Ishikawa (cell line): ENCODE measurements around the gene NTN1.

Experiments used
- CEBPB ChIP-seq: IDR thresholded peaks from 2 replicates; pipeline ENCODE4 v1.6.1; 2012
- CREB1 ChIP-seq: IDR thresholded peaks from 2 replicates; pipeline ENCODE4 v1.6.1; 2012; ENCODE audit warnings: low read depth
- EGR1 ChIP-seq: IDR thresholded peaks from 2 replicates; pipeline ENCODE4 v1.6.1; 2012
- EP300 ChIP-seq: IDR thresholded peaks from 2 replicates; pipeline ENCODE4 v1.6.1; 2012; ENCODE audit warnings: borderline replicate concordance
- FOXM1 ChIP-seq: IDR thresholded peaks from 2 replicates; pipeline ENCODE4 v1.6.1; 2012; ENCODE audit warnings: low read depth, borderline replicate concordance
- MAX ChIP-seq: IDR thresholded peaks from 2 replicates; pipeline ENCODE4 v1.6.1; 2012
- NFIC ChIP-seq: IDR thresholded peaks from 2 replicates; pipeline ENCODE4 v1.6.1; 2012
- RAD21 ChIP-seq: IDR thresholded peaks from 2 replicates; pipeline ENCODE4 v1.6.1; 2012; ENCODE audit warnings: low read depth
- REST ChIP-seq: IDR thresholded peaks from 2 replicates; pipeline ENCODE4 v1.6.1; 2012; ENCODE audit warnings: low read depth, mild to moderate bottlenecking
- TAF1 ChIP-seq: IDR thresholded peaks from 2 replicates; pipeline ENCODE4 v1.6.1; 2012; ENCODE audit warnings: low read depth, mild to moderate bottlenecking
- TCF12 ChIP-seq: IDR thresholded peaks from 2 replicates; pipeline ENCODE4 v1.6.1; 2012; ENCODE audit warnings: low read depth
- TEAD4 ChIP-seq: IDR thresholded peaks from 2 replicates; pipeline ENCODE4 v1.6.1; 2012
- USF1 ChIP-seq: IDR thresholded peaks from 2 replicates; pipeline ENCODE4 v1.6.1; 2012
- YY1 ChIP-seq: IDR thresholded peaks from 2 replicates; pipeline ENCODE4 v1.6.1; 2012; ENCODE audit warnings: low read depth
- ZBTB7A ChIP-seq: IDR thresholded peaks from 2 replicates; pipeline ENCODE4 v1.6.1; 2012; ENCODE audit warnings: low read depth

The NTN1 gene

GRCh38 chr17:9239793-9240658 is 218.7 kb downstream of the NTN1 start:
- TF ChIP-seq NFIC (no peak), FOXM1 (no peak), EGR1 (no peak), MAX (peak; percentile 84), USF1 (0 out of 2 replicates have a peak, but pooled peaks have one; percentile 29), TEAD4 (no peak), REST (peak; percentile 57), TCF12 (no peak), RAD21 (no peak), YY1 (no peak), CEBPB (no peak), ZBTB7A (no peak), EP300 (no peak), CREB1 (no peak)

- TF ChIP-seq MAX, result no peak
- no peak for TF ChIP-seq CEBPB
- no peak for TF ChIP-seq TEAD4
- TF ChIP-seq ZBTB7A, result no peak
- no peak for TF ChIP-seq NFIC
- TF ChIP-seq EGR1, result no peak
- TF ChIP-seq TAF1, result no peak
- TF ChIP-seq CREB1, result no peak
- no peak for TF ChIP-seq TCF12
- TF ChIP-seq YY1, result no peak
Measured at GRCh38 chr17:9240659-9241370, 219.5 kb downstream of the NTN1 start.

GRCh38 chr17:9241371-9241712 is 220.0 kb downstream of the NTN1 start:
- TF ChIP-seq EP300, result no peak
- TF ChIP-seq TCF12, result no peak
- no peak for TF ChIP-seq ZBTB7A
- TF ChIP-seq TAF1, result no peak
- no peak for TF ChIP-seq EGR1
- no peak for TF ChIP-seq RAD21
- no peak for TF ChIP-seq FOXM1

- TF ChIP-seq RAD21 (no peak), YY1 (no peak), TEAD4 (no peak), REST (no peak), EP300 (no peak), CEBPB (no peak), ZBTB7A (no peak), NFIC (no peak), FOXM1 (no peak), USF1 (no peak), EGR1 (no peak), MAX (no peak), TCF12 (no peak)
Measured at GRCh38 chr17:9241774-9242496, 220.6 kb downstream of the NTN1 start.

- no peak for TF ChIP-seq TAF1
- no peak for TF ChIP-seq MAX
- TF ChIP-seq USF1, result no peak
- no peak for TF ChIP-seq RAD21
- TF ChIP-seq YY1, result no peak
- TF ChIP-seq NFIC, result no peak
- no peak for TF ChIP-seq TEAD4
- TF ChIP-seq EGR1, result no peak
- TF ChIP-seq REST, result no peak
- no peak for TF ChIP-seq CEBPB
- TF ChIP-seq CREB1, result no peak
- no peak for TF ChIP-seq FOXM1
- TF ChIP-seq TCF12, result no peak
- TF ChIP-seq ZBTB7A, result no peak
- no peak for TF ChIP-seq EP300
Measured at GRCh38 chr17:9242497-9242881, 221.2 kb downstream of the NTN1 start.
